Measurements from ENCODE around the gene CLCN7. TPM values are rescaled to one million over a fixed set of nuclear protein-coding genes. Genes with fewer than 3 reads are reported as not detected.

Gene CLCN7
- total and polyA plus RNA-seq, 2 of the 8 experiments (the other 6 are each of a cell fraction or from before 2014, with no cell fraction given), result 38.6 to 81.5 TPM

DNA sequence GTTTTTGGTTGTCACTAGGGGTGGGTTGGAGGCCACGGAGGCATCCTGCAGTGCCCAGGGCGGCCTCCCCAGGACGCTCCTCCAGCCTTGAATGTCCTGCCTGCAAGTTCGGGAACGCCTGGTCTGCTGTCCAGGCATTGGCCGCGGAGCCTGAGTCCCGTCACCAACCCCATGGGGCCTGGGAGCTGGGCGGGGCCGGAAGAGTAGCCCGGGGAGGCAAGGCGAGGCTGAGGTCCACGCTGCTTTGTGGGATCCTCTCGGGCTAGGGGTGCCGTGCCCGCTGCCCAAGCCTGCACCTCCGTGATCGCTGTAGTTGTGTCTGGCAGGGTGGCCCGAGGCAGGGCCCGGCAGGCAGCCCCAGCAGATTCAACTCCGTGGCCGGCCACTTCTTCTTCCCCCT, 31.1 kb upstream of the CLCN7 start (continued):
- TF ChIP-seq, protein P1, sequence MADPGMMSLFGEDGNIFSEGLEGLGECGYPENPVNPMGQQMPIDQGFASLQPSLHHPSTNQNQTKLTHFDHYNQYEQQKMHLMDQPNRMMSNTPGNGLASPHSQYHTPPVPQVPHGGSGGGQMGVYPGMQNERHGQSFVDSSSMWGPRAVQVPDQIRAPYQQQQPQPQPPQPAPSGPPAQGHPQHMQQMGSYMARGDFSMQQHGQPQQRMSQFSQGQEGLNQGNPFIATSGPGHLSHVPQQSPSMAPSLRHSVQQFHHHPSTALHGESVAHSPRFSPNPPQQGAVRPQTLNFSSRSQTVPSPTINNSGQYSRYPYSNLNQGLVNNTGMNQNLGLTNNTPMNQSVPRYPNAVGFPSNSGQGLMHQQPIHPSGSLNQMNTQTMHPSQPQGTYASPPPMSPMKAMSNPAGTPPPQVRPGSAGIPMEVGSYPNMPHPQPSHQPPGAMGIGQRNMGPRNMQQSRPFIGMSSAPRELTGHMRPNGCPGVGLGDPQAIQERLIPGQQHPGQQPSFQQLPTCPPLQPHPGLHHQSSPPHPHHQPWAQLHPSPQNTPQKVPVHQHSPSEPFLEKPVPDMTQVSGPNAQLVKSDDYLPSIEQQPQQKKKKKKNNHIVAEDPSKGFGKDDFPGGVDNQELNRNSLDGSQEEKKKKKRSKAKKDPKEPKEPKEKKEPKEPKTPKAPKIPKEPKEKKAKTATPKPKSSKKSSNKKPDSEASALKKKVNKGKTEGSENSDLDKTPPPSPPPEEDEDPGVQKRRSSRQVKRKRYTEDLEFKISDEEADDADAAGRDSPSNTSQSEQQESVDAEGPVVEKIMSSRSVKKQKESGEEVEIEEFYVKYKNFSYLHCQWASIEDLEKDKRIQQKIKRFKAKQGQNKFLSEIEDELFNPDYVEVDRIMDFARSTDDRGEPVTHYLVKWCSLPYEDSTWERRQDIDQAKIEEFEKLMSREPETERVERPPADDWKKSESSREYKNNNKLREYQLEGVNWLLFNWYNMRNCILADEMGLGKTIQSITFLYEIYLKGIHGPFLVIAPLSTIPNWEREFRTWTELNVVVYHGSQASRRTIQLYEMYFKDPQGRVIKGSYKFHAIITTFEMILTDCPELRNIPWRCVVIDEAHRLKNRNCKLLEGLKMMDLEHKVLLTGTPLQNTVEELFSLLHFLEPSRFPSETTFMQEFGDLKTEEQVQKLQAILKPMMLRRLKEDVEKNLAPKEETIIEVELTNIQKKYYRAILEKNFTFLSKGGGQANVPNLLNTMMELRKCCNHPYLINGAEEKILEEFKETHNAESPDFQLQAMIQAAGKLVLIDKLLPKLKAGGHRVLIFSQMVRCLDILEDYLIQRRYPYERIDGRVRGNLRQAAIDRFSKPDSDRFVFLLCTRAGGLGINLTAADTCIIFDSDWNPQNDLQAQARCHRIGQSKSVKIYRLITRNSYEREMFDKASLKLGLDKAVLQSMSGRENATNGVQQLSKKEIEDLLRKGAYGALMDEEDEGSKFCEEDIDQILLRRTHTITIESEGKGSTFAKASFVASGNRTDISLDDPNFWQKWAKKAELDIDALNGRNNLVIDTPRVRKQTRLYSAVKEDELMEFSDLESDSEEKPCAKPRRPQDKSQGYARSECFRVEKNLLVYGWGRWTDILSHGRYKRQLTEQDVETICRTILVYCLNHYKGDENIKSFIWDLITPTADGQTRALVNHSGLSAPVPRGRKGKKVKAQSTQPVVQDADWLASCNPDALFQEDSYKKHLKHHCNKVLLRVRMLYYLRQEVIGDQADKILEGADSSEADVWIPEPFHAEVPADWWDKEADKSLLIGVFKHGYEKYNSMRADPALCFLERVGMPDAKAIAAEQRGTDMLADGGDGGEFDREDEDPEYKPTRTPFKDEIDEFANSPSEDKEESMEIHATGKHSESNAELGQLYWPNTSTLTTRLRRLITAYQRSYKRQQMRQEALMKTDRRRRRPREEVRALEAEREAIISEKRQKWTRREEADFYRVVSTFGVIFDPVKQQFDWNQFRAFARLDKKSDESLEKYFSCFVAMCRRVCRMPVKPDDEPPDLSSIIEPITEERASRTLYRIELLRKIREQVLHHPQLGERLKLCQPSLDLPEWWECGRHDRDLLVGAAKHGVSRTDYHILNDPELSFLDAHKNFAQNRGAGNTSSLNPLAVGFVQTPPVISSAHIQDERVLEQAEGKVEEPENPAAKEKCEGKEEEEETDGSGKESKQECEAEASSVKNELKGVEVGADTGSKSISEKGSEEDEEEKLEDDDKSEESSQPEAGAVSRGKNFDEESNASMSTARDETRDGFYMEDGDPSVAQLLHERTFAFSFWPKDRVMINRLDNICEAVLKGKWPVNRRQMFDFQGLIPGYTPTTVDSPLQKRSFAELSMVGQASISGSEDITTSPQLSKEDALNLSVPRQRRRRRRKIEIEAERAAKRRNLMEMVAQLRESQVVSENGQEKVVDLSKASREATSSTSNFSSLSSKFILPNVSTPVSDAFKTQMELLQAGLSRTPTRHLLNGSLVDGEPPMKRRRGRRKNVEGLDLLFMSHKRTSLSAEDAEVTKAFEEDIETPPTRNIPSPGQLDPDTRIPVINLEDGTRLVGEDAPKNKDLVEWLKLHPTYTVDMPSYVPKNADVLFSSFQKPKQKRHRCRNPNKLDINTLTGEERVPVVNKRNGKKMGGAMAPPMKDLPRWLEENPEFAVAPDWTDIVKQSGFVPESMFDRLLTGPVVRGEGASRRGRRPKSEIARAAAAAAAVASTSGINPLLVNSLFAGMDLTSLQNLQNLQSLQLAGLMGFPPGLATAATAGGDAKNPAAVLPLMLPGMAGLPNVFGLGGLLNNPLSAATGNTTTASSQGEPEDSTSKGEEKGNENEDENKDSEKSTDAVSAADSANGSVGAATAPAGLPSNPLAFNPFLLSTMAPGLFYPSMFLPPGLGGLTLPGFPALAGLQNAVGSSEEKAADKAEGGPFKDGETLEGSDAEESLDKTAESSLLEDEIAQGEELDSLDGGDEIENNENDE (IDR thresholded peaks at IDR 0.05; ENCODE audit: insufficient replicate concordance, low read length), result no peak
- no peak for TF ChIP-seq KDM1A (IDR thresholded peaks at IDR 0.05; ENCODE audit: borderline replicate concordance, low read length)
- no peak for TF ChIP-seq TEAD4 (IDR thresholded peaks at IDR 0.05; ENCODE audit: low read depth, low read length)
- no peak for TF ChIP-seq EGR1 (IDR thresholded peaks at IDR 0.05; ENCODE audit: borderline replicate concordance, low read depth, low read length)
- no peak for TF ChIP-seq CREB1 (IDR thresholded peaks at IDR 0.05)
- no peak for TF ChIP-seq POLR2AphosphoS5 (IDR thresholded peaks at IDR 0.05; ENCODE audit: low read depth, low read length)
- TF ChIP-seq, protein P2, sequence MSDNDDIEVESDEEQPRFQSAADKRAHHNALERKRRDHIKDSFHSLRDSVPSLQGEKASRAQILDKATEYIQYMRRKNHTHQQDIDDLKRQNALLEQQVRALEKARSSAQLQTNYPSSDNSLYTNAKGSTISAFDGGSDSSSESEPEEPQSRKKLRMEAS (IDR thresholded peaks at IDR 0.05), result no peak
- TF ChIP-seq RAD21 (IDR thresholded peaks at IDR 0.05 in 1 of 2, conservative IDR thresholded peaks at IDR 0.05 in 1 of 2; ENCODE audit: low read depth in 2 of 2, low read length in 2 of 2), result no peak
- no peak for TF ChIP-seq SIRT6 (IDR thresholded peaks at IDR 0.05; ENCODE audit: low read length)
